ENCODE data around the gene CTSS.

The CTSS gene

GRCh38 chr1:150688763-150689162 lies 76.8 kb downstream of the CTSS start:
- Histone ChIP-seq H3K36me3 (ENCODE audit: control insufficient read depth in 5 of 5, insufficient read depth in 5 of 5, low read length in 5 of 5) (peaks cover 15 to 25% (median 18%) of the 10 kb centered on the region in 5 donors), H3K4me1 (ENCODE audit: control insufficient read depth in 5 of 5, insufficient read depth in 5 of 5, low read length in 5 of 5) (no peaks in the 10 kb centered on the region), H3K27ac (ENCODE audit: low read depth, low read length) (no peak overlapping the region), H3K4me3 (ENCODE audit: low read depth in 1 of 5, low read length in 5 of 5) (no peak overlapping the region), H3K27me3 (ENCODE audit: control insufficient read depth in 5 of 5, insufficient read depth in 4 of 5, low read length in 5 of 5) (no peaks in the 10 kb centered on the region), H3K9me3 (ENCODE audit: control insufficient read depth in 5 of 5, low read length in 5 of 5) (no peaks in the 10 kb centered on the region), H3K9ac (ENCODE audit: low read length in 5 of 5) (no peak overlapping the region)

GRCh38 chr1:150686275-150686674 lies 79.3 kb downstream of the CTSS start:
- H3K4me1 ChIP-seq (ENCODE audit: control insufficient read depth in 5 of 5, insufficient read depth in 5 of 5, low read length in 5 of 5) = no peaks in the 10 kb centered on the region
- no peak overlapping the region for H3K4me3 ChIP-seq (ENCODE audit: low read depth in 1 of 5, low read length in 5 of 5)
- H3K9ac ChIP-seq (ENCODE audit: low read length in 5 of 5) = no peak overlapping the region
- H3K9me3 ChIP-seq (ENCODE audit: control insufficient read depth in 5 of 5, low read length in 5 of 5) = no peaks in the 10 kb centered on the region
- H3K27ac ChIP-seq (ENCODE audit: low read depth, low read length) = no peak overlapping the region
- peaks cover 6 to 18% (median 12%) of the 10 kb centered on the region in 5 donors for H3K36me3 ChIP-seq (ENCODE audit: control insufficient read depth in 5 of 5, insufficient read depth in 5 of 5, low read length in 5 of 5)
- H3K27me3 ChIP-seq (ENCODE audit: control insufficient read depth in 5 of 5, insufficient read depth in 4 of 5, low read length in 5 of 5) = no peaks in the 10 kb centered on the region

- Histone ChIP-seq H3K4me1 (ENCODE audit: control insufficient read depth in 5 of 5, insufficient read depth in 5 of 5, low read length in 5 of 5) (no peaks in the 10 kb centered on the region), H3K9me3 (ENCODE audit: control insufficient read depth in 5 of 5, low read length in 5 of 5) (no peaks in the 10 kb centered on the region), H3K4me3 (ENCODE audit: low read depth in 1 of 5, low read length in 5 of 5) (no peak overlapping the region), H3K27me3 (ENCODE audit: control insufficient read depth in 5 of 5, insufficient read depth in 4 of 5, low read length in 5 of 5) (no peaks in the 10 kb centered on the region), H3K27ac (ENCODE audit: low read depth, low read length) (no peak overlapping the region), H3K9ac (ENCODE audit: low read length in 5 of 5) (no peak overlapping the region), H3K36me3 (ENCODE audit: control insufficient read depth in 5 of 5, insufficient read depth in 5 of 5, low read length in 5 of 5) (peaks cover 6 to 16% (median 11%) of the 10 kb centered on the region in 5 donors)
Measured at GRCh38 chr1:150683914-150684313, 81.7 kb downstream of the CTSS start.
